CD4-positive, alpha-beta T cell treated with Interleukin-4 for 4 hours (primary cell): ENCODE data around the gene ZNF141.
"Not testable (repeated sequence)": the region's sequence is repeated elsewhere in the genome, so short reads cannot be mapped to it uniquely, and the experiment has no call there.

Experiments
- DNase-seq: peaks from one replicate; pipeline ENCODE4 v3.0.0-alpha.2; 2020

Gene ZNF141

DNA sequence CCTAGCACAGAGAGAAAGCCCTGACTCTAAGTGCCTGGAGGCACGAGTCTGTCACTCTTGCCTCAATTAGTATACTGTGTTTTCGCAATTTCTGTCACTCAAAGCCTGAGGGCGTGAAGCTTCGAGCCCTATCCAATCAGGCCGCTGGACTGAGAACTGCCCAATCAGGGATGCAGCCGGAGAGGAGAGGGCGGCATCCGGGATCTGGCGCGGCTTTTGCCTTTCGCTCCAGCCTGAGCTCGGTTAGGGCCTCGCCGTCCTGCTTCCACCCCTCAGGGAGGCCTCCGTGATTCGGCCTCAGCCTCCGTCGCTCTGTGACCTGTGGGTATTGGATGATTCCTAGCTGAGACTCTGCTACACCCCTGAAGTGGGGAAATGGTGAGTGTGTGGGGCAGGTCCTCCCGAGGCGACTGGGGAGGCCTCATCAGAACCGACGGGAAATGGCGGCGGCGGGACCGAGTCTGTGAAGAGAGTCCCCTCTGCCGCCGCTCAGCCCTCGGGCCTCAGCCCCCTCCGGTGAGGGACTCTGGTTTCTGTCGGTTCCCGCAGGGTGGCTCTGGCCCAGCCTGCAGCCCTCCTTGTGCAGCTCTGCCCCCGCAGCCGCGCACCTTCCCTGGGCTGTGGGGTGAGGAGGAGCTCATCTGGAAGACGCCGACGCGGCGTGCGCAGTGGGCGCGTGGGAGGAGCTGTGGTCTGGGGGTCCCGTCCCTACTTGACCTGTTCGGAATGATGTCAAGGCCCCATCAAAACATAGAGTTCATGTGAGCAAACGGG, 48.5 kb downstream of the ZNF141 start:
- DNase-seq: no peak

DNA sequence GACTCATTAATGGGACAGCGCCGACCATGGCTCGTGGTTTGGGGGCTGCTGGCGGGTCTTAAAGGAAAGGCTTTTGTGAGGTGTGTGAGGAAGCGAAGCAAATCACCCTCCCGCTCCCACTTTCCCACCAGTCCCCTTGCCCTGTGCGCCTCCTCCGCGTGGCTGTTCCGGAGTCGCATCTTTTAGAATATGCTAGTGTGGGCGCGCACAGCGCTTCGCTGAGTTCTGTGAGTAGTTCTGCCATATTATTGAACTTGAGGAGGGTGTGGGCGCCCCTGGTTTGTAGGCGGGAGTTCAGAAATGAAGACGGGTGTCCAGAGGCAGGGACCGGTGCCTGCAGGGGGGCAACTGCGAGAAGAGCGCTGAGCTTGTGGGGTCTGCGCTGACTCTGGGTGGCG, 49.1 kb downstream of the ZNF141 start:
- DNase-seq: no peak

DNA sequence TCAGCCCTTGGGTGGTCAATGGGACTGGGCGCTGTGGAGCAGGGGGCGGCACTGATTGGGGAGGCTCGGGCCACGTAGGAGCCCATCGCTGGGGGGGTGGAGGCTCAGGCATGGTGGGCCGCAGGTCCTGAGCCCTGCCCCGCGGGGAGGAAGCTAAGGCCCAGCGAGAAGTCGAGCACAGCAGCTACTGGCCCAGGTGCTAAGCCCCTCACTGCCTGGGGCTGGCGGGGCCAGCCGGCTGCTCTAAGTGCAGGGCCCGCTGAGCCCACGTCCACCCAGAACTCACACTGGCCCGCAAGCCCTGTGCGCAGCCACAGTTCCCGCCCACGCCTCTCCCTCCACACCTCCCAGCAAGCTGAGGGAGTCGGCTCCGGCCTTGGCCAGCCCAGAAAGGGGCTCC, 66.4 kb downstream of the ZNF141 start:
- no peak for DNase-seq

DNA sequence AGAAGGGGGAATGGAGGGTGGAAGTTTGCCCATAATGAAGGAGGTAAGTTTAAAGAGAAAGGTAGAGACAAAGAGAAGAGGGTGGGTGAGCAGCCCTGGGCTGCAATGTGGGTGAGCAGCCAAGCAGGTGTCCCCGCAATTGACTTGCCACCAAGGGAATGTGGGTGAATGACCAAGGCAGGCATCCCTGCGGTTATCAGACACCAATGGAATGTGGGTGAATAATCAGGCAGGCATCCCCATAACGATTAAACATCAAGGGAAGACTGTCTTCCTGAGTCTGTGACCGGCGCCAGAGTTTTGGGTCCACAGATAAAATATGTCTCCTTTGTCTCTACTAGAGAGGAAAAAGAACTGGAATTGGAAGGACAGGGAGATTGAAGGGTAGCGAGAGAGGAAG, 70.7 kb downstream of the ZNF141 start:
- DNase-seq: not testable (repeated sequence)

DNA sequence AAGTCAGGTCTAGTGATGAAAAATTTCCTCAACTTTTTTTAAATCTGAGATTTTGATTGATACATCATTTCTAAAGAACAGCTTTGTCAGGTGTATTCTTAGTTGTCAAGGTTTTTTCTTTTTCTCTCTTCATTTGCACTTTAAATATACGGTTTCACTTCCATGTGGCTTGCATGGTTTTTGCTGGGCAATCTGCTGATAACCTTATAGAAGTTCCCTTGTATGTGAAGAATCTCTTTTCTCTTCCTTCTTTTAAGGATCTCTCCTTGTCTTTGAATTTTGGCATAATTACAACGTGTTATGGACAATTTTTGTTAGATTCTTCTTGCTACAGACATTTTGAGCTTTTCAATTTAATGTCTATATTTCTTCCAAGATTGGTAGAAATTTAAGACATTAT, 85.0 kb downstream of the ZNF141 start:
- DNase-seq: no peak
